Endothelial cell of umbilical vein (primary cell): Measurements from ENCODE around the gene AKAP5. TPM values are rescaled to one million over a fixed set of nuclear protein-coding genes. Genes with fewer than 3 reads are reported as not detected.

Source experiments
- BruUV-seq: library from RNA; stranded (reverse); fragments of 400-500 nt; replicated peaks from 2 replicates; lab custom pipeline; 2021; lab: Mats Ljungman, UMichigan
- CTCF ChIA-PET: fragments of 300-600, 350-600 bp; sonication (Branson Sonifier 250); formaldehyde crosslinking; loops from one replicate; lab custom pipeline; 2021; ENCODE audit warnings: antibody characterized with exemption, inconsistent platforms; lab: Charles Lee
- POLR2A ChIA-PET: fragments of 300-600, 350-600 bp; sonication (Branson Sonifier 250); formaldehyde crosslinking; loops from one replicate; lab custom pipeline; 2021; ENCODE audit warnings: antibody characterized with exemption, inconsistent platforms; lab: Charles Lee
- DNase-seq: peaks from one replicate; pipeline ENCODE4 v3.0.0-alpha.2; 2011; ENCODE audit warnings: low read depth, low spot score
- FAIRE-seq: peaks from 2 replicates; lab custom pipeline; 2011; peaks lifted over from hg19 to GRCh38; lab: Jason Lieb, UNC
- H2AFZ ChIP-seq: 2 replicates; pipeline ENCODE4 v1.6.0; 2012; ENCODE audit warnings: low read depth, low read length, control low read depth, inconsistent platforms
- H3K27ac ChIP-seq: 2 replicates; pipeline ENCODE4 v1.5.1; 2011; ENCODE audit warnings: low read depth, mild to moderate bottlenecking, control low read depth, low read length, moderate library complexity; ENCODE audit not compliant: insufficient read depth
- H3K27me3 ChIP-seq, 2 experiments: 2 replicates each; pipeline versions ENCODE4 v1.6.0 to v1.6.1; 2011; ENCODE audit warnings: low read length in 2 of 2, mixed read lengths in 1 of 2; ENCODE audit not compliant: control insufficient read depth in 2 of 2, insufficient read depth in 2 of 2
- H3K36me3 ChIP-seq, 2 experiments: 2 replicates in 1 of 2; 3 replicates in 1 of 2; pipeline ENCODE4 v1.5.1; 2011; ENCODE audit warnings: low read length in 2 of 2, mild to moderate bottlenecking in 1 of 2, moderate library complexity in 1 of 2; ENCODE audit not compliant: control insufficient read depth in 2 of 2, insufficient read depth in 2 of 2; ENCODE audit errors: extremely low read depth in 1 of 2
- H3K4me1 ChIP-seq: 3 replicates; pipeline ENCODE4 v1.5.1; 2011; ENCODE audit warnings: mild to moderate bottlenecking, low read length; ENCODE audit not compliant: control insufficient read depth, insufficient read depth; ENCODE audit errors: extremely low read depth
- H3K4me2 ChIP-seq: 2 replicates; pipeline ENCODE4 v1.6.1; 2011; ENCODE audit warnings: low read length, control low read depth, mixed read lengths; ENCODE audit not compliant: insufficient read depth
- H3K4me3 ChIP-seq, 3 experiments: fragments of 200-600 bp in 1 of 3; sonication (generic), shearing (Covaris generic) in 1 of 3; replicated peaks in 1 of 3; 2 replicates each; pipeline ENCODE4 v1.5.1; 2011 to 2016; ENCODE audit warnings: control low read depth in 3 of 3, low read length in 3 of 3, mild to moderate bottlenecking in 2 of 3, inconsistent platforms in 1 of 3, low read depth in 1 of 3, moderate library complexity in 1 of 3; ENCODE audit not compliant: insufficient read depth in 1 of 3
- H3K79me2 ChIP-seq: 2 replicates; pipeline ENCODE4 v1.6.0; 2012; ENCODE audit warnings: low read length, inconsistent platforms; ENCODE audit not compliant: control insufficient read depth, insufficient read depth
- H3K9ac ChIP-seq: replicated peaks from 2 replicates; pipeline ENCODE3; 2011; ENCODE audit warnings: low read length, control low read depth; ENCODE audit not compliant: insufficient read depth; ENCODE audit errors: extremely low read depth
- H3K9me1 ChIP-seq: replicated peaks from 3 replicates; pipeline ENCODE4 v1.6.0; 2011; ENCODE audit warnings: mild to moderate bottlenecking, low read length; ENCODE audit not compliant: control insufficient read depth, insufficient read depth; ENCODE audit errors: extremely low read depth
- H3K9me3 ChIP-seq: replicated peaks from 2 replicates; pipeline ENCODE4 v1.5.1; 2012; ENCODE audit warnings: low read length, inconsistent platforms; ENCODE audit not compliant: control insufficient read depth, insufficient read depth
- H4K20me1 ChIP-seq: replicated peaks from 2 replicates; pipeline ENCODE3; 2011; ENCODE audit warnings: mild to moderate bottlenecking, low read length; ENCODE audit not compliant: control insufficient read depth, insufficient read depth; ENCODE audit errors: extremely low read depth
- CTCF ChIP-seq, 2 donors: IDR thresholded peaks; 1 replicate in 1 of 2; 2 replicates in 1 of 2; pipeline ENCODE4 v1.5.1; 2011; ENCODE audit warnings: low read length in 2 of 2, mild to moderate bottlenecking in 2 of 2, moderate library complexity in 2 of 2, control low read depth in 1 of 2, inconsistent platforms in 1 of 2, low read depth in 1 of 2; ENCODE audit not compliant: insufficient read depth in 1 of 2; ENCODE audit errors: extremely low read depth in 1 of 2
- EZH2 ChIP-seq: IDR thresholded peaks from 2 replicates; pipeline ENCODE4 v1.6.1; 2012; ENCODE audit warnings: borderline replicate concordance, low read depth, mild to moderate bottlenecking, moderate library complexity, low read length, inconsistent platforms; ENCODE audit not compliant: severe bottlenecking
- FOS ChIP-seq: IDR thresholded peaks from 2 replicates; pipeline ENCODE4 v1.6.1; 2011; ENCODE audit warnings: mild to moderate bottlenecking, low read length, moderate library complexity, borderline replicate concordance; ENCODE audit not compliant: insufficient read depth
- GATA2 ChIP-seq: IDR thresholded peaks from 2 replicates; pipeline ENCODE4 v1.7.0; 2011; ENCODE audit warnings: low read depth, mild to moderate bottlenecking, moderate library complexity, mixed read lengths, low read length; ENCODE audit not compliant: insufficient read length, insufficient read depth
- JUN ChIP-seq: IDR thresholded peaks from 2 replicates; pipeline ENCODE4 v1.6.1; 2011; ENCODE audit warnings: borderline replicate concordance, low read depth; ENCODE audit not compliant: insufficient read length, insufficient read depth
- MAX ChIP-seq: IDR thresholded peaks from 2 replicates; pipeline ENCODE4 v1.6.1; 2011; ENCODE audit not compliant: insufficient read depth, insufficient read length
- MYC ChIP-seq: IDR thresholded peaks from one replicate; pipeline ENCODE4 v1.6.1; 2011; ENCODE audit warnings: mild to moderate bottlenecking, low read depth, low read length
- POLR2A ChIP-seq: IDR thresholded peaks from 2 replicates; pipeline ENCODE4 v1.6.1; 2012; ENCODE audit warnings: low read depth, mild to moderate bottlenecking, control low read depth, low read length
- POLR2AphosphoS5 ChIP-seq: IDR thresholded peaks from 2 replicates; pipeline ENCODE4 v1.6.1; 2012; ENCODE audit warnings: low read depth, mild to moderate bottlenecking, control low read depth, low read length, moderate library complexity; ENCODE audit not compliant: insufficient read depth
- dilution Hi-C: fragments of 300-500 bp; cut with MboI; formaldehyde crosslinking; loops from one replicate; pipeline ENCODE4 v1.15.0; 2019; ENCODE audit warnings: low sequenced_read_pairs; ENCODE audit not compliant: extremely low pct_ligation_motif_present
- intact Hi-C: fragments of 100-400 bp; cut with micrococcal nuclease; formaldehyde crosslinking; loops from one replicate; pipeline ENCODE4 v1.10.0; 2022
- polyA plus RNA-seq, 4 experiments: library from polyadenylated mRNA; depleted of rRNA in 3 of 4; stranded (reverse) in 3 of 4; unstranded in 1 of 4; fragments of >200 nt; gene quantifications; 2 replicates each; pipeline versions ENCODE4 v1.2.1 to v1.2.3, GENCODE V29; 2011 to 2012; ENCODE audit warnings: missing spikeins in 1 of 4
- total RNA-seq: library from RNA; stranded (reverse); gene quantifications from 2 replicates; pipeline ENCODE4 v1.2.3, GENCODE V29; 2021

AKAP5 gene
- total and polyA plus RNA-seq, 2 donors (not counting 3 experiments of a cell fraction or from before 2014, with no cell fraction given), result 0.10 to 0.75 TPM

GRCh38 chr14:64478634-64479250, 13.4 kb downstream of the AKAP5 start:
- no peak overlapping the region for H2AFZ ChIP-seq
- H3K9ac ChIP-seq, result no peak overlapping the region
- no peaks in the 10 kb centered on the region for H4K20me1 ChIP-seq
- dilution Hi-C loops, result no loop called here
- H3K9me3 ChIP-seq, result no peaks in the 10 kb centered on the region
- POLR2A ChIA-PET, result no interaction called here
- H3K9me1 ChIP-seq, result no peaks in the 10 kb centered on the region
- intact Hi-C loops, result loop anchor here (1.0 to 5.0 kb wide), 3 partner anchors 48 to 681 kb away; no protein-coding TSS in a partner anchor
- H3K27me3 ChIP-seq, result no peaks in the 10 kb centered on the region
- no peaks in the 10 kb centered on the region for H3K79me2 ChIP-seq
- CTCF ChIA-PET, result interaction anchor here (0.5 to 7.7 kb wide), 28 partner anchors 9 to 845 kb away, joined by 3 to 123 read pairs (median 5); partner anchors contain the start of genes AKAP5, MTHFD1 and ZBTB1
- BruUV-seq, result no TSS peak
- DNase-seq (peak; percentile 60), FAIRE-seq (peak; percentile 18)
- H3K36me3 ChIP-seq, result no peaks in the 10 kb centered on the region
- no peak overlapping the region for H3K27ac ChIP-seq
- no peak overlapping the region for H3K4me3 ChIP-seq
- TF ChIP-seq CTCF (IDR thresholded peaks at IDR 0.05; ENCODE audit: extremely low read depth in 1 of 2, insufficient read depth in 1 of 2, low read depth in 1 of 2, low read length in 2 of 2), result peak; percentile 9 to 23
- TF ChIP-seq GATA2, result no peak
- H3K4me2 ChIP-seq, result no peak overlapping the region
- no peaks in the 10 kb centered on the region for H3K4me1 ChIP-seq

GRCh38 chr14:64488590-64489099, 23.3 kb downstream of the AKAP5 start:
- peaks cover 0 to 5% of the 10 kb centered on the region in 2 experiments for H3K36me3 ChIP-seq
- dilution Hi-C loops (no loop called here), intact Hi-C loops (no loop called here)
- TF ChIP-seq MYC, result no peak
- no peak for TF ChIP-seq MAX
- TF ChIP-seq FOS, result no peak
- TF ChIP-seq POLR2AphosphoS5, result no peak
- no peak for TF ChIP-seq CTCF (IDR thresholded peaks at IDR 0.05; ENCODE audit: extremely low read depth in 1 of 2, insufficient read depth in 1 of 2, low read depth in 1 of 2, low read length in 2 of 2)
- no peak for TF ChIP-seq GATA2
- TF ChIP-seq JUN, result no peak
- TF ChIP-seq POLR2A, result no peak
- TF ChIP-seq EZH2, result no peak
- CTCF ChIA-PET, result interaction anchor here (1.3 to 2.5 kb wide), 2 partner anchors 10 to 59 kb away, joined by 3 to 11 read pairs; no protein-coding TSS in a partner anchor
- H3K9me1 ChIP-seq, result no peaks in the 10 kb centered on the region
- POLR2A ChIA-PET, result no interaction called here
- H3K79me2 ChIP-seq, result no peaks in the 10 kb centered on the region
- no peak overlapping the region for H3K4me2 ChIP-seq
- no peak for DNase-seq
- no peak for FAIRE-seq
- H3K9me3 ChIP-seq, result no peaks in the 10 kb centered on the region
- no peaks in the 10 kb centered on the region for H3K4me1 ChIP-seq
- H3K4me3 ChIP-seq, result no peak overlapping the region
- no peak overlapping the region for H3K27ac ChIP-seq
- no peak overlapping the region for H2AFZ ChIP-seq
- no peaks in the 10 kb centered on the region for H3K27me3 ChIP-seq
- no peaks in the 10 kb centered on the region for H4K20me1 ChIP-seq
- BruUV-seq, result no TSS peak
- no peak overlapping the region for H3K9ac ChIP-seq
